ENCODE measurements around the gene LDLRAD2.

The LDLRAD2 gene

GRCh38 chr1:21864730-21865129 lies 52.7 kb downstream of the LDLRAD2 start:
- DNase-seq (ENCODE audit: extremely low read depth, low read depth) = no peak

GRCh38 chr1:21865609-21865942 lies 53.5 kb downstream of the LDLRAD2 start:
- DNase-seq (ENCODE audit: extremely low read depth, low read depth) = no peak
- TF ChIP-seq CTCF (IDR thresholded peaks at IDR 0.05; ENCODE audit: low read depth, low read length, missing control alignments) = no peak
- no peak overlapping the region for H3K4me3 ChIP-seq (replicated peaks; ENCODE audit: low read depth, low read length)

More at GRCh38 chr1:21864730-21865129, 52.7 kb downstream of the LDLRAD2 start:
- no peak for TF ChIP-seq CTCF (IDR thresholded peaks at IDR 0.05; ENCODE audit: low read depth, low read length, missing control alignments)
- H3K4me3 ChIP-seq (replicated peaks; ENCODE audit: low read depth, low read length) = no peak overlapping the region

- H3K4me3 ChIP-seq (replicated peaks; ENCODE audit: low read depth, low read length) = no peak overlapping the region
- TF ChIP-seq CTCF (IDR thresholded peaks at IDR 0.05; ENCODE audit: low read depth, low read length, missing control alignments) = no peak
- DNase-seq (ENCODE audit: extremely low read depth, low read depth) = no peak
These were observed 54.1 kb downstream of the LDLRAD2 start for GRCh38 chr1:21865943-21866706.

- no peak for DNase-seq (ENCODE audit: extremely low read depth, low read depth)
- TF ChIP-seq CTCF (IDR thresholded peaks at IDR 0.05; ENCODE audit: low read depth, low read length, missing control alignments) = no peak
- no peak overlapping the region for H3K4me3 ChIP-seq (replicated peaks; ENCODE audit: low read depth, low read length)
These were observed 54.6 kb downstream of the LDLRAD2 start for GRCh38 chr1:21866707-21867043.

GRCh38 chr1:21867451-21867996 lies 55.5 kb downstream of the LDLRAD2 start:
- no peak for DNase-seq (ENCODE audit: extremely low read depth, low read depth)
- no peak overlapping the region for H3K4me3 ChIP-seq (replicated peaks; ENCODE audit: low read depth, low read length)
- no peak for TF ChIP-seq CTCF (IDR thresholded peaks at IDR 0.05; ENCODE audit: low read depth, low read length, missing control alignments)

GRCh38 chr1:21868482-21868881 lies 56.4 kb downstream of the LDLRAD2 start:
- DNase-seq (ENCODE audit: extremely low read depth, low read depth) = no peak
- no peak overlapping the region for H3K4me3 ChIP-seq (replicated peaks; ENCODE audit: low read depth, low read length)
- TF ChIP-seq CTCF (IDR thresholded peaks at IDR 0.05; ENCODE audit: low read depth, low read length, missing control alignments) = no peak
